Heart left ventricle (tissue), 16 donors: ENCODE results near the gene AKAP13. TPM values are rescaled to one million over a fixed set of nuclear protein-coding genes. Genes with fewer than 3 reads are reported as not detected.

Source experiments
- ATAC-seq, 4 donors: fragments of 200-7000 bp; cut with Tn5 transposase; one replicate each; pipeline ENCODE4 v1.9.1; 2020 to 2022; ENCODE audit warnings: moderate library complexity in 4 of 4, mild to moderate bottlenecking in 3 of 4, moderate number of reproducible peaks in 1 of 4
- DNase-seq, 5 donors: peaks; one replicate each; pipeline ENCODE4 v3.0.0-alpha.2; 2020
- H3K27ac ChIP-seq, 12 donors: fragments of 200-600 bp; sonication (generic) in 4 of 12; one replicate each; pipeline versions ENCODE4 v1.5.0 to v1.8.0; 2016 to 2022; ENCODE audit warnings: mild to moderate bottlenecking in 2 of 12
- H3K27me3 ChIP-seq, 9 donors: fragments of 200-600 bp; sonication (generic) in 2 of 9; one replicate each; pipeline versions ENCODE4 v1.5.1 to v1.8.0; 2016 to 2022; ENCODE audit warnings: mild to moderate bottlenecking in 3 of 9
- H3K36me3 ChIP-seq, 9 donors: fragments of 200-600 bp; sonication (generic) in 2 of 9; one replicate each; pipeline versions ENCODE4 v1.5.0 to v1.8.0; 2018 to 2022; ENCODE audit warnings: mild to moderate bottlenecking in 2 of 9
- H3K4me1 ChIP-seq, 12 donors: fragments of 200-600 bp; sonication (generic) in 4 of 12; one replicate each; pipeline versions ENCODE4 v1.5.0 to v1.8.0; 2016 to 2022; ENCODE audit warnings: mild to moderate bottlenecking in 3 of 12
- H3K4me3 ChIP-seq, 12 donors: fragments of 200-600 bp; sonication (generic) in 4 of 12; one replicate each; pipeline versions ENCODE4 v1.5.0 to v1.8.0; 2017 to 2022; ENCODE audit warnings: mild to moderate bottlenecking in 9 of 12, moderate library complexity in 4 of 12
- H3K9me3 ChIP-seq, 12 donors: fragments of 200-600 bp; sonication (generic) in 4 of 12; one replicate each; pipeline versions ENCODE4 v1.5.0 to v1.8.0; 2016 to 2022; ENCODE audit warnings: mild to moderate bottlenecking in 1 of 12
- CTCF ChIP-seq, 12 donors: fragments of 200-600 bp; sonication (generic) in 4 of 12; IDR thresholded peaks; one replicate each; pipeline versions ENCODE4 v1.5.0 to v1.8.0; 2018 to 2022; ENCODE audit warnings: antibody characterized with exemption in 12 of 12, mild to moderate bottlenecking in 5 of 12
- POLR2A ChIP-seq, 2 donors: fragments of 450-650 bp; IDR thresholded peaks; one replicate each; pipeline ENCODE4 v1.6.1; 2017; ENCODE audit warnings: antibody characterized with exemption in 2 of 2, mild to moderate bottlenecking in 2 of 2, moderate library complexity in 2 of 2
- WGBS, 4 donors: extraction: QIAGEN DNeasy Blood & Tissue Kit in 2 of 4; methylation state at CpG; one replicate each; pipeline versions ENCODE4 v1.1.5 to v1.1.7; 2013 to 2018; 5-methylcytosine and 5-hydroxymethylcytosine counted together
- intact Hi-C, 10 donors: fragments of 100-400 bp; cut with DNase I; formaldehyde crosslinking; loops; one replicate each; pipeline versions ENCODE4 v1.11.1 to v1.14.2; 2022
- polyA plus RNA-seq, 2 donors: library from polyadenylated mRNA; stranded (reverse); fragments of 200-250 nt; gene quantifications; one replicate each; pipeline ENCODE4 v1.2.3, GENCODE V29; 2013
- total RNA-seq, 9 donors: library from RNA; depleted of rRNA in 2 of 9; stranded (reverse); fragments of >200 nt in 2 of 9; fragmentation: NEBNext Ultra II Directional in 3 of 9; extraction: Animal tissue kit (Norgen Biotek cat#: 25700) in 3 of 9; gene quantifications; one replicate each; pipeline versions ENCODE4 v1.1.0 to v1.2.4, GENCODE V29; 2016 to 2023
- donor health status: ischemic (EF 13 %, LVEDD 7.1; RV severe dilation, severe dysfunction).
- donor health status: healthy with polysubstance abuse.
- donor health status: DM: no; HTN: yes; CAD: no.
- donor health status: DM: no; HTN: no; CAD: no.
- donor health status: ischemic (EF 25% LVEDD 6.9; RV normal size, moderate dysfunction).
- donor health status: ischemic (EF 25% LVEDD 5.7; RV mildly dilated, moderate dysfunction).
- donor health status: healthy.
- donor health status: DM: yes; HTN: yes; CAD: no.
- donor health status: ischemic (EF 35%, LVEDD 5.7; RV mildly dilated, moderate dysfunction).
- donor health status: nonischemic (EF 11% LVEDD 7.7; RV severe dilation, severe dysfunction).
- donor health status: DM: yes; HTN: yes; CAD: no.
- donor health status: PGD.
- donor health status: ischemic (EF 29% LVEDD 5.4; RV normal size, mild dysfunction).
- donor health status: nonischemic (EF 23%, LVEDD 6.1; RV moderate dilation, normal function).

The AKAP13 gene
- total and polyA plus RNA-seq, 11 donors, result 124 to 598 (median 340) TPM

- intact Hi-C loops, result loop anchor here in 6 of 10 donors (5.0 to 10.0 kb wide), 5 partner anchors 40 to 85 kb away; no protein-coding TSS in a partner anchor
- WGBS, 4 donors, result 40 to 54% (median 43%) methylated on average over 6 of the region's 6 CpGs
- Histone ChIP-seq H3K27me3 (no peaks in the 10 kb centered on the region), H3K4me3 (peak overlapping the region in 11 of 12 donors; percentile 6 to 69 (median 56)), H3K27ac (peak overlapping the region in 10 of 12 donors; percentile 68 to 91 (median 86)), H3K9me3 (no peaks in the 10 kb centered on the region), H3K36me3 (peaks cover 0 to 22% (median 14%) of the 10 kb centered on the region in 9 donors), H3K4me1 (peaks cover 18 to 100% (median 97%) of the 10 kb centered on the region in 12 donors)
- TF ChIP-seq POLR2A (IDR thresholded peaks at IDR 0.05), result no peak
- no peak for TF ChIP-seq CTCF (IDR thresholded peaks at IDR 0.05)
- no peak for ATAC-seq
- no peak for DNase-seq
These were observed 241.9 kb downstream of the AKAP13 start for GRCh38 chr15:85622221-85622831.

- no peak for DNase-seq
- H3K4me3 ChIP-seq, result peak overlapping the region in 10 of 12 donors; percentile 14 to 69 (median 57)
- TF ChIP-seq CTCF (IDR thresholded peaks at IDR 0.05), result no peak
- H3K27ac ChIP-seq, result peak overlapping the region; percentile 31 to 91 (median 82)
- H3K27me3 ChIP-seq, result no peaks in the 10 kb centered on the region
- H3K9me3 ChIP-seq, result no peaks in the 10 kb centered on the region
- H3K36me3 ChIP-seq, result peaks cover 0 to 26% (median 19%) of the 10 kb centered on the region in 9 donors
- WGBS, 4 donors, result 38 to 46% (median 41%) methylated on average over 5 of the region's 5 CpGs
- intact Hi-C loops, result loop anchor here in 6 of 10 donors (5.0 to 10.0 kb wide), 5 partner anchors 41 to 84 kb away; no protein-coding TSS in a partner anchor
- peak in 1 of 4 donors; percentile 8 for ATAC-seq
- peaks cover 17 to 100% (median 93%) of the 10 kb centered on the region in 12 donors for H3K4me1 ChIP-seq
These were observed 243.1 kb downstream of the AKAP13 start for GRCh38 chr15:85623315-85624049.

GRCh38 chr15:85624291-85624801 is 243.9 kb downstream of the AKAP13 start:
- WGBS, 4 donors, result 15 to 23% (median 17%) methylated on average over 7 of the region's 7 CpGs
- H3K4me1 ChIP-seq, result peaks cover 13 to 100% (median 90%) of the 10 kb centered on the region in 12 donors
- intact Hi-C loops, result loop anchor here in 6 of 10 donors (5.0 to 10.0 kb wide), 5 partner anchors 42 to 83 kb away; no protein-coding TSS in a partner anchor

More at GRCh38 chr15:85624291-85624801, 243.9 kb downstream of the AKAP13 start:
- Histone ChIP-seq H3K27ac (peak overlapping the region; percentile 31 to 91 (median 82)), H3K36me3 (peaks cover 0 to 26% (median 19%) of the 10 kb centered on the region in 9 donors), H3K4me3 (peak overlapping the region in 10 of 12 donors; percentile 14 to 69 (median 57)), H3K27me3 (no peaks in the 10 kb centered on the region), H3K9me3 (no peaks in the 10 kb centered on the region)
- no peak for TF ChIP-seq POLR2A (IDR thresholded peaks at IDR 0.05)
- no peak for TF ChIP-seq CTCF (IDR thresholded peaks at IDR 0.05)
- ATAC-seq (peak; percentile 46 to 73 (median 63)), DNase-seq (peak in 2 of 5 donors; percentile 57 to 60)
